Measurements from ENCODE around the gene ATP11A.

The ATP11A gene

GRCh38 chr13:112928972-112929782 is 239.3 kb downstream of the ATP11A start (continued):
- TF ChIP-seq ZNF639 (tag by site-specific recombination; IDR thresholded peaks at IDR 0.05) (no peak), SP2 (tag by site-specific recombination; IDR thresholded peaks at IDR 0.05) (peak; percentile 18; the same call in 1 of the 2 replicates), ZNF214 (tag by site-specific recombination; IDR thresholded peaks at IDR 0.05; ENCODE audit: borderline replicate concordance) (no peak), ZFP41 (tag by site-specific recombination; IDR thresholded peaks at IDR 0.05; ENCODE audit: borderline replicate concordance) (no peak), HOXC10 (CRISPR knock-in tag; IDR thresholded peaks at IDR 0.05) (no peak), ZNF266 (tag by site-specific recombination; IDR thresholded peaks at IDR 0.05; ENCODE audit: low read depth) (no peak), KLF17 (tag by site-specific recombination; IDR thresholded peaks at IDR 0.05) (no peak), ZNF292 (tag by site-specific recombination; IDR thresholded peaks at IDR 0.05; ENCODE audit: borderline replicate concordance, low read depth) (no peak), ZNF548 (tag by site-specific recombination; IDR thresholded peaks at IDR 0.05) (no peak), ZNF148 (tag by site-specific recombination; IDR thresholded peaks at IDR 0.05; ENCODE audit: borderline replicate concordance) (no peak), PBX3 (CRISPR knock-in tag; IDR thresholded peaks at IDR 0.05) (no peak), ZNF621 (tag by site-specific recombination; IDR thresholded peaks at IDR 0.05) (no peak)

GRCh38 chr13:112929783-112930055 is 239.9 kb downstream of the ATP11A start:
- ChIA-PET POLR2A (no interaction called here), CTCF (interaction anchor here (1.1 to 1.3 kb wide), 2 partner anchors 13 to 26 kb away, joined by 4 to 5 read pairs; no protein-coding TSS in a partner anchor)
- Histone ChIP-seq H3K4me1 (ENCODE audit: control insufficient read depth, insufficient read depth, low read length) (peaks cover 7% of the 10 kb centered on the region), H3K4me3 (ENCODE audit: low read depth, low read length) (no peak overlapping the region), H3K9me3 (ENCODE audit: control insufficient read depth, insufficient read depth, low read depth, low read length) (no peaks in the 10 kb centered on the region), H3K36me3 (ENCODE audit: control insufficient read depth in 2 of 2, insufficient read depth in 1 of 2, low read length in 2 of 2) (no peaks in the 10 kb centered on the region), H3K27ac (ENCODE audit: extremely low read depth, low read depth, low read length) (no peak overlapping the region)
- TF ChIP-seq ZNF473 (tag by site-specific recombination; IDR thresholded peaks at IDR 0.05) (no peak), ZNF645 (tag by site-specific recombination; IDR thresholded peaks at IDR 0.05) (no peak), ZNF169 (tag by site-specific recombination; IDR thresholded peaks at IDR 0.05) (no peak)

GRCh38 chr13:112930192-112930591 is 240.4 kb downstream of the ATP11A start:
- Histone ChIP-seq H3K4me1 (ENCODE audit: control insufficient read depth, insufficient read depth, low read length) (peaks cover 7% of the 10 kb centered on the region), H3K27ac (ENCODE audit: extremely low read depth, low read depth, low read length) (no peak overlapping the region)
- POLR2A ChIA-PET, result no interaction called here

More at GRCh38 chr13:112930192-112930591, 240.4 kb downstream of the ATP11A start:
- Histone ChIP-seq H3K36me3 (ENCODE audit: control insufficient read depth in 2 of 2, insufficient read depth in 1 of 2, low read length in 2 of 2) (no peaks in the 10 kb centered on the region), H3K4me3 (ENCODE audit: low read depth, low read length) (no peak overlapping the region), H3K9me3 (ENCODE audit: control insufficient read depth, insufficient read depth, low read depth, low read length) (no peaks in the 10 kb centered on the region)
- CTCF ChIA-PET, result interaction anchor here (0.5 to 1.3 kb wide), 4 partner anchors 13 to 277 kb away, joined by 3 to 5 read pairs (median 4); no protein-coding TSS in a partner anchor
- TF ChIP-seq MZF1 (tag by site-specific recombination; IDR thresholded peaks at IDR 0.05; ENCODE audit: borderline replicate concordance) (no peak), ZNF146 (tag by site-specific recombination; IDR thresholded peaks at IDR 0.05) (peak; percentile 91)

Data from HEK293 (cell line).